Endothelial cell of umbilical vein (primary cell): ENCODE results near the gene CYFIP1.

Experiments
- EZH2 ChIP-seq: IDR thresholded peaks from 2 replicates; pipeline ENCODE4 v1.6.1; 2012; ENCODE audit warnings: borderline replicate concordance, low read depth, mild to moderate bottlenecking, moderate library complexity, low read length, inconsistent platforms; ENCODE audit not compliant: severe bottlenecking
- GATA2 ChIP-seq: IDR thresholded peaks from 2 replicates; pipeline ENCODE4 v1.7.0; 2011; ENCODE audit warnings: low read depth, mild to moderate bottlenecking, moderate library complexity, mixed read lengths, low read length; ENCODE audit not compliant: insufficient read length, insufficient read depth
- POLR2A ChIP-seq: IDR thresholded peaks from 2 replicates; pipeline ENCODE4 v1.6.1; 2012; ENCODE audit warnings: low read depth, mild to moderate bottlenecking, control low read depth, low read length
- POLR2AphosphoS5 ChIP-seq: IDR thresholded peaks from 2 replicates; pipeline ENCODE4 v1.6.1; 2012; ENCODE audit warnings: low read depth, mild to moderate bottlenecking, control low read depth, low read length, moderate library complexity; ENCODE audit not compliant: insufficient read depth
- TF ChIP-seq, protein P1 (sequence below), 2 donors: IDR thresholded peaks; 1 replicate in 1 of 2; 2 replicates in 1 of 2; pipeline ENCODE4 v1.5.1; 2011; ENCODE audit warnings: low read length in 2 of 2, mild to moderate bottlenecking in 2 of 2, moderate library complexity in 2 of 2, control low read depth in 1 of 2, inconsistent platforms in 1 of 2, low read depth in 1 of 2; ENCODE audit not compliant: insufficient read depth in 1 of 2; ENCODE audit errors: extremely low read depth in 1 of 2

GRCh38 chr15:22844421-22845288 is 135.5 kb downstream of the CYFIP1 start:
- TF ChIP-seq POLR2A (no peak), GATA2 (no peak), EZH2 (no peak), POLR2AphosphoS5 (no peak)
- TF ChIP-seq, protein P1, sequence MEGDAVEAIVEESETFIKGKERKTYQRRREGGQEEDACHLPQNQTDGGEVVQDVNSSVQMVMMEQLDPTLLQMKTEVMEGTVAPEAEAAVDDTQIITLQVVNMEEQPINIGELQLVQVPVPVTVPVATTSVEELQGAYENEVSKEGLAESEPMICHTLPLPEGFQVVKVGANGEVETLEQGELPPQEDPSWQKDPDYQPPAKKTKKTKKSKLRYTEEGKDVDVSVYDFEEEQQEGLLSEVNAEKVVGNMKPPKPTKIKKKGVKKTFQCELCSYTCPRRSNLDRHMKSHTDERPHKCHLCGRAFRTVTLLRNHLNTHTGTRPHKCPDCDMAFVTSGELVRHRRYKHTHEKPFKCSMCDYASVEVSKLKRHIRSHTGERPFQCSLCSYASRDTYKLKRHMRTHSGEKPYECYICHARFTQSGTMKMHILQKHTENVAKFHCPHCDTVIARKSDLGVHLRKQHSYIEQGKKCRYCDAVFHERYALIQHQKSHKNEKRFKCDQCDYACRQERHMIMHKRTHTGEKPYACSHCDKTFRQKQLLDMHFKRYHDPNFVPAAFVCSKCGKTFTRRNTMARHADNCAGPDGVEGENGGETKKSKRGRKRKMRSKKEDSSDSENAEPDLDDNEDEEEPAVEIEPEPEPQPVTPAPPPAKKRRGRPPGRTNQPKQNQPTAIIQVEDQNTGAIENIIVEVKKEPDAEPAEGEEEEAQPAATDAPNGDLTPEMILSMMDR (IDR thresholded peaks at IDR 0.05; ENCODE audit: extremely low read depth in 1 of 2, insufficient read depth in 1 of 2, low read depth in 1 of 2, low read length in 2 of 2) = no peak
